ENCODE results near the gene TLR10.

The TLR10 gene

GRCh38 chr4:38752941-38753806 lies 29.6 kb downstream of the TLR10 start:
- CTCF ChIA-PET = no interaction called here
- no peak for TF ChIP-seq CTCF (IDR thresholded peaks at IDR 0.05; ENCODE audit: control extremely low read depth, extremely low read depth, low read depth, missing control alignments)
- no peak for DNase-seq (ENCODE audit: extremely low spot score)
- POLR2A ChIA-PET = no interaction called here

GRCh38 chr4:38752372-38752940 lies 30.3 kb downstream of the TLR10 start:
- ChIA-PET CTCF (interaction anchor here (0.9 to 1.3 kb wide), 2 partner anchors 8 to 17 kb away, joined by 3 to 5 read pairs; no protein-coding TSS in a partner anchor), POLR2A (no interaction called here)
- DNase-seq (ENCODE audit: extremely low spot score) = peak; percentile 69
- TF ChIP-seq CTCF (IDR thresholded peaks at IDR 0.05; ENCODE audit: control extremely low read depth, extremely low read depth, low read depth, missing control alignments) = no peak

GRCh38 chr4:38751341-38752010 lies 31.3 kb downstream of the TLR10 start:
- no peak for DNase-seq (ENCODE audit: extremely low spot score)
- ChIA-PET POLR2A (no interaction called here), CTCF (interaction anchor here (0.9 to 1.3 kb wide), 2 partner anchors 9 to 16 kb away, joined by 3 to 5 read pairs; no protein-coding TSS in a partner anchor)
- no peak for TF ChIP-seq CTCF (IDR thresholded peaks at IDR 0.05; ENCODE audit: control extremely low read depth, extremely low read depth, low read depth, missing control alignments)

- ChIA-PET CTCF (interaction anchor here (1.3 to 1.9 kb wide), 2 partner anchors 10 to 111 kb away, joined by 5 to 8 read pairs; no protein-coding TSS in a partner anchor), POLR2A (no interaction called here)
- DNase-seq (ENCODE audit: extremely low spot score) = no peak
- no peak for TF ChIP-seq CTCF (IDR thresholded peaks at IDR 0.05; ENCODE audit: control extremely low read depth, extremely low read depth, low read depth, missing control alignments)
These were observed 33.5 kb downstream of the TLR10 start for GRCh38 chr4:38749336-38749735.

DNA sequence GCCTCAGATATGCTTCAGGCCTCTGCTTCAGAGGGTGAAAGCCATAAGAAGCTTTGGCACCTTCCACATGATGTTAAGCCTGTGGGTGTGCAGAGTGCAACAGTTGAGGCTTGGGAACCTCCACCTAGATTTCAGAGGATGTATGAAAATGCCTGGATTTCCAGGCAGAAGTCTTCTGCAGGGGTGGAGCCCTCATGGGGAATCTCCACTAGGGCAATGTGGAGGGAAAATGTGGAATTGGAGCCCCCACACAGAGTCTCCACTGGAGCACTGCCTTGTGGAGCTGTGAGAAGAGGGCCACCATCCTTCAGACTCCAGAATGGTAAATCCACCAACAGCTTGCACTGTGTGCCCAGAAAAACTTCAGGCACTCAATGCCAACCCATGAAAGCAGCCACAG lies 35.2 kb downstream of the TLR10 start:
- no peak for TF ChIP-seq CTCF (IDR thresholded peaks at IDR 0.05; ENCODE audit: control extremely low read depth, extremely low read depth, low read depth, missing control alignments)
- ChIA-PET POLR2A (no interaction called here), CTCF (interaction anchor here (0.9 to 1.0 kb wide), 3 partner anchors 10 to 113 kb away, joined by 3 to 4 read pairs (median 3); partner anchors contain the start of gene TLR10)
- no peak for DNase-seq (ENCODE audit: extremely low spot score)

- CTCF ChIA-PET = interaction anchor here (1.3 kb wide), 2 partner anchors 13 to 14 kb away, joined by 3 to 4 read pairs; no protein-coding TSS in a partner anchor
- TF ChIP-seq CTCF (IDR thresholded peaks at IDR 0.05; ENCODE audit: control extremely low read depth, extremely low read depth, low read depth, missing control alignments) = no peak
- POLR2A ChIA-PET = no interaction called here
- DNase-seq (ENCODE audit: extremely low spot score) = no peak
These were observed 36.9 kb downstream of the TLR10 start for GRCh38 chr4:38745881-38746280.

Measured in GM10248 (cell line).